Immature natural killer cell (primary cell): ENCODE results near the gene ST6GALNAC6. TPM values are rescaled to one million over a fixed set of nuclear protein-coding genes. Genes with fewer than 3 reads are reported as not detected.
A peak's percentile ranks its signal among the peaks of the same experiment; 100 is the strongest.

ENCODE experiments used
- DNase-seq, 3 donors: peaks; one replicate each; pipeline ENCODE4 v3.0.0; 2022; ENCODE audit warnings: mixed read lengths in 1 of 3
- H3K27ac Mint-ChIP-seq, 6 donors: one replicate each; pipeline ENCODE4 v1.8.0; 2020; ENCODE audit warnings: mixed read lengths in 6 of 6, mild to moderate bottlenecking in 5 of 6, inconsistent platforms in 4 of 6, moderate library complexity in 3 of 6
- H3K27me3 Mint-ChIP-seq, 3 donors: one replicate each; pipeline ENCODE4 v1.8.0; 2020 to 2021; ENCODE audit warnings: low read depth in 3 of 3, mild to moderate bottlenecking in 3 of 3, mixed read lengths in 3 of 3, moderate library complexity in 3 of 3, inconsistent platforms in 1 of 3
- H3K36me3 Mint-ChIP-seq, 3 donors: one replicate each; pipeline ENCODE4 v1.8.0; 2020; ENCODE audit warnings: mixed read lengths in 3 of 3, inconsistent platforms in 2 of 3, mild to moderate bottlenecking in 2 of 3
- H3K4me1 Mint-ChIP-seq, 2 donors: one replicate each; pipeline ENCODE4 v1.8.0; 2020; ENCODE audit warnings: inconsistent platforms in 2 of 2, mild to moderate bottlenecking in 2 of 2, mixed read lengths in 2 of 2, moderate library complexity in 1 of 2
- H3K4me3 Mint-ChIP-seq, 5 donors: one replicate each; pipeline ENCODE4 v1.8.0; 2020; ENCODE audit warnings: mild to moderate bottlenecking in 5 of 5, mixed read lengths in 5 of 5, inconsistent platforms in 3 of 5, moderate library complexity in 3 of 5
- H3K9me3 Mint-ChIP-seq, 6 donors: one replicate each; pipeline ENCODE4 v1.8.0; 2020; ENCODE audit warnings: mild to moderate bottlenecking in 6 of 6, mixed read lengths in 6 of 6, inconsistent platforms in 4 of 6, moderate library complexity in 3 of 6
- polyA plus RNA-seq, 3 donors: library from polyadenylated mRNA; unstranded; fragments of 300-500 nt; fragmentation: Illumina TruSeq; gene quantifications; one replicate each; pipeline ENCODE4 v1.2.3, GENCODE V29; 2021

Gene ST6GALNAC6
- polyA plus RNA-seq, 3 donors from 2014 or later: 84.0 to 97.8 (median 94.1) TPM

GRCh38 chr9:127928676-127929624, 29.5 kb upstream of the ST6GALNAC6 start:
- no peak for DNase-seq
- Mint-ChIP-seq H3K27ac (peak overlapping the region in 1 of 6 donors; percentile 57), H3K4me3 (peak overlapping the region; percentile 19 to 56 (median 35))

GRCh38 chr9:127927988-127928675, 28.7 kb upstream of the ST6GALNAC6 start:
- peaks cover 2 to 3% (median 3%) of the 10 kb centered on the region in 3 donors for H3K36me3 Mint-ChIP-seq
- H3K4me1 Mint-ChIP-seq: peaks cover 16 to 24% of the 10 kb centered on the region in 2 donors
- peak overlapping the region in 1 of 6 donors; percentile 57 for H3K27ac Mint-ChIP-seq
- H3K27me3 Mint-ChIP-seq: peaks cover 3 to 13% (median 4%) of the 10 kb centered on the region in 3 donors
- peak overlapping the region in 3 of 5 donors; percentile 19 to 56 (median 41) for H3K4me3 Mint-ChIP-seq
- DNase-seq: no peak
- no peaks in the 10 kb centered on the region for H3K9me3 Mint-ChIP-seq

More at GRCh38 chr9:127928676-127929624, 29.5 kb upstream of the ST6GALNAC6 start:
- H3K9me3 Mint-ChIP-seq: no peaks in the 10 kb centered on the region
- peaks cover 16 to 25% of the 10 kb centered on the region in 2 donors for H3K4me1 Mint-ChIP-seq
- H3K27me3 Mint-ChIP-seq: peaks cover under 1 to 13% (median 5%) of the 10 kb centered on the region in 3 donors
- peaks cover 3 to 5% (median 3%) of the 10 kb centered on the region in 3 donors for H3K36me3 Mint-ChIP-seq

- no peaks in the 10 kb centered on the region for H3K9me3 Mint-ChIP-seq
These were observed 28.0 kb upstream of the ST6GALNAC6 start for GRCh38 chr9:127927201-127927987.

GRCh38 chr9:127926906-127927200, 27.4 kb upstream of the ST6GALNAC6 start:
- DNase-seq: peak in 1 of 3 donors; percentile 14
- Mint-ChIP-seq H3K27ac (no peak overlapping the region), H3K27me3 (peaks cover 3 to 13% (median 5%) of the 10 kb centered on the region in 3 donors), H3K9me3 (no peaks in the 10 kb centered on the region), H3K4me1 (peaks cover 16 to 22% of the 10 kb centered on the region in 2 donors), H3K36me3 (peaks cover 0 to 3% (median 0%) of the 10 kb centered on the region in 3 donors), H3K4me3 (peak overlapping the region; percentile 36 to 59 (median 52))

More at GRCh38 chr9:127927201-127927987, 28.0 kb upstream of the ST6GALNAC6 start:
- H3K27me3 Mint-ChIP-seq: peaks cover 3 to 13% (median 3%) of the 10 kb centered on the region in 3 donors
- H3K4me1 Mint-ChIP-seq: peaks cover 16 to 22% of the 10 kb centered on the region in 2 donors
- H3K36me3 Mint-ChIP-seq: peaks cover 0 to 3% (median 0%) of the 10 kb centered on the region in 3 donors
- H3K4me3 Mint-ChIP-seq: peak overlapping the region; percentile 38 to 59 (median 52)
- DNase-seq: peak in 1 of 3 donors; percentile 21
- no peak overlapping the region for H3K27ac Mint-ChIP-seq

- peaks cover 7 to 13% (median 8%) of the 10 kb centered on the region in 3 donors for H3K27me3 Mint-ChIP-seq
- no peak for DNase-seq
- peaks cover 0 to 3% (median 0%) of the 10 kb centered on the region in 3 donors for H3K36me3 Mint-ChIP-seq
- peak overlapping the region in 3 of 5 donors; percentile 8 to 59 (median 42) for H3K4me3 Mint-ChIP-seq
- peaks cover 16 to 19% of the 10 kb centered on the region in 2 donors for H3K4me1 Mint-ChIP-seq
- no peaks in the 10 kb centered on the region for H3K9me3 Mint-ChIP-seq
- H3K27ac Mint-ChIP-seq: peak overlapping the region in 1 of 6 donors; percentile 62
These were observed 26.8 kb upstream of the ST6GALNAC6 start for GRCh38 chr9:127925959-127926905.

- no peaks in the 10 kb centered on the region for H3K9me3 Mint-ChIP-seq
- H3K36me3 Mint-ChIP-seq: peaks cover 0 to 3% (median 0%) of the 10 kb centered on the region in 3 donors
- no peak for DNase-seq
- H3K4me1 Mint-ChIP-seq: peaks cover 7 to 12% of the 10 kb centered on the region in 2 donors
- no peak overlapping the region for H3K27ac Mint-ChIP-seq
- H3K27me3 Mint-ChIP-seq: peaks cover 8 to 16% (median 9%) of the 10 kb centered on the region in 3 donors
- no peak overlapping the region for H3K4me3 Mint-ChIP-seq
These were observed 25.5 kb upstream of the ST6GALNAC6 start for GRCh38 chr9:127924736-127925444.

- Mint-ChIP-seq H3K4me3 (peak overlapping the region in 1 of 5 donors; percentile 3), H3K27ac (no peak overlapping the region), H3K27me3 (peaks cover 8 to 16% (median 10%) of the 10 kb centered on the region in 3 donors), H3K4me1 (peaks cover 16% of the 10 kb centered on the region in 2 donors), H3K9me3 (no peaks in the 10 kb centered on the region), H3K36me3 (peaks cover 0 to 3% (median 0%) of the 10 kb centered on the region in 3 donors)
- DNase-seq: no peak
These were observed 24.4 kb upstream of the ST6GALNAC6 start for GRCh38 chr9:127923771-127924170.

- H3K9me3 Mint-ChIP-seq: no peaks in the 10 kb centered on the region
- H3K4me1 Mint-ChIP-seq: peaks cover 19 to 23% of the 10 kb centered on the region in 2 donors
- no peak for DNase-seq
- no peak overlapping the region for H3K4me3 Mint-ChIP-seq
- H3K27me3 Mint-ChIP-seq: peaks cover 8 to 15% (median 10%) of the 10 kb centered on the region in 3 donors
- H3K27ac Mint-ChIP-seq: no peak overlapping the region
- peaks cover 0 to 3% (median 0%) of the 10 kb centered on the region in 3 donors for H3K36me3 Mint-ChIP-seq
These were observed 23.6 kb upstream of the ST6GALNAC6 start for GRCh38 chr9:127923046-127923445.

- Mint-ChIP-seq H3K4me3 (peak overlapping the region in 2 of 5 donors; percentile 13 to 43), H3K27me3 (peaks cover 10 to 15% (median 11%) of the 10 kb centered on the region in 3 donors), H3K4me1 (peaks cover 24 to 34% of the 10 kb centered on the region in 2 donors), H3K36me3 (peaks cover 0 to 3% (median 0%) of the 10 kb centered on the region in 3 donors), H3K27ac (peak overlapping the region in 2 of 6 donors; percentile 71 to 83), H3K9me3 (no peaks in the 10 kb centered on the region)
- peak; percentile 73 to 79 (median 74) for DNase-seq
These were observed 22.2 kb upstream of the ST6GALNAC6 start for GRCh38 chr9:127921557-127922120.

- Mint-ChIP-seq H3K4me1 (peaks cover 32 to 40% of the 10 kb centered on the region in 2 donors), H3K36me3 (peaks cover 0 to 3% (median 0%) of the 10 kb centered on the region in 3 donors), H3K4me3 (no peak overlapping the region), H3K27ac (no peak overlapping the region), H3K27me3 (peaks cover 8 to 10% (median 8%) of the 10 kb centered on the region in 3 donors), H3K9me3 (no peaks in the 10 kb centered on the region)
- DNase-seq: no peak
These were observed 21.4 kb upstream of the ST6GALNAC6 start for GRCh38 chr9:127920794-127921193.

GRCh38 chr9:127919253-127919815, 19.9 kb upstream of the ST6GALNAC6 start:
- no peak for DNase-seq
- H3K27ac Mint-ChIP-seq: peak overlapping the region in 3 of 6 donors; percentile 27 to 82 (median 74)
- no peaks in the 10 kb centered on the region for H3K9me3 Mint-ChIP-seq
- no peaks in the 10 kb centered on the region for H3K36me3 Mint-ChIP-seq
- peaks cover 37 to 47% of the 10 kb centered on the region in 2 donors for H3K4me1 Mint-ChIP-seq
- H3K4me3 Mint-ChIP-seq: peak overlapping the region in 1 of 5 donors; percentile 59
- peaks cover 5 to 10% (median 7%) of the 10 kb centered on the region in 3 donors for H3K27me3 Mint-ChIP-seq
